NCI-H69 (cell line): ENCODE data around the gene KIFAP3.
"Not testable (repeated sequence)": the region's sequence is repeated elsewhere in the genome, so short reads cannot be mapped to it uniquely, and the experiment has no call there.

Experiments used
- DNase-seq: peaks from one replicate; lab custom pipeline; 2025; lab: John Stamatoyannopoulos, UW

Gene KIFAP3

GRCh38 chr1:169886931-169887330 is 187.6 kb downstream of the KIFAP3 start:
- no peak for DNase-seq

DNA sequence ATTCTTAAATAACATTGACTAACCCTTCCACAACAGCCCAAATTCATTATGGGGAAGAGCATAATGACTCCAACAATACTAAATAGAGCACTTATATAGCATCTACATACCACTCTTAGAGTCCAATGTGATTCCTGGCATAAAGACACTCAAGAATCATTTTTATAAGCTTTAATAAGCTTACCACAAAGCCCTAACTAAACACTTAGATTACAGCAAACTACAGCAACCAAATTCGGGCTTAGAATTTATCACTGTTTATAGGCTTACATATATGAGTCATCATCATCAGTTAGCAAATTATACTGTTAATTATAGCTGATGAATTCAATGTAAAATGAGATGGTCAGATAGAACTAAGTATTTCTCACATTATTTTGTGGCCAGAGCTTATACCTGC is 188.1 kb downstream of the KIFAP3 start:
- no peak for DNase-seq

- DNase-seq: no peak
Measured at GRCh38 chr1:169885207-169885606, 189.3 kb downstream of the KIFAP3 start.

DNA sequence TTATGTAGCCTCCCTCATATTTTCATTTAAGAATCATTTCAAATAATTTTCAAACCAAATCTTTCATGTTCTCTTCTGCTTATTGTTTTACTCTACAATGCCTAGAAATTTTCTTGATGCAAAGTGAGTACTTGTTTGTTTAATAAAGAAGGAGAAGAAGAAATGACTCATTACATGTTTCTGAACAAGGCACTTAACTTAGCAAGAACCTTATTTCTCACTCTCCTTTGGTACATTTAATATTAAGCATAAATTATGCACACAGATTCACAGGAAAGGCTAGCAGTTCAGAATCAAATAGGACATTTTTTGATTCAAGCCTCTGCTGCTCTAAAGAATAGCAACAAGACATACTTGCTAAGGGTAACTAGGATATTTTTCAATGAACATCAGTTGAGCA is 189.9 kb downstream of the KIFAP3 start:
- no peak for DNase-seq

GRCh38 chr1:169882039-169882511 is 192.4 kb downstream of the KIFAP3 start:
- no peak for DNase-seq

- DNase-seq: no peak
Measured at GRCh38 chr1:169879034-169879840, 195.3 kb downstream of the KIFAP3 start.

DNA sequence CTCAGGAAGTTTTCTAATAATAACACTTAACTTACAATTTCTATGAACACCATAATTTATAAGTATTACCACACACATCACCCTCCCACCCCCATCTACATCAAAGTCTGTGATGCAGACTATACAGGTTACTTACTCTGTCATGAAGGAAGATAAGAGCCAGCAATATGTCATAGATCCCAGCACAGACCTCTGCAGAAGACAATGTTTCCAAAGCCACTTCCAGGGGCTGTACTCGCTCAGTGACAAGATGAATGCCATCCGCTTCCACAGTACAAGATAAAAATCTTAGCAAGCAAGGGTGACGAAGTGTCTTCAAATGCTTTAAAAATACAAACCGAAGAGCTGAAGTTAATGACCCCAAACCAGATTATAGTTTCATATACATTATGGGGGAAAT is 196.0 kb downstream of the KIFAP3 start:
- no peak for DNase-seq

- DNase-seq: no peak
Measured at GRCh38 chr1:169877800-169878491, 196.5 kb downstream of the KIFAP3 start.

DNA sequence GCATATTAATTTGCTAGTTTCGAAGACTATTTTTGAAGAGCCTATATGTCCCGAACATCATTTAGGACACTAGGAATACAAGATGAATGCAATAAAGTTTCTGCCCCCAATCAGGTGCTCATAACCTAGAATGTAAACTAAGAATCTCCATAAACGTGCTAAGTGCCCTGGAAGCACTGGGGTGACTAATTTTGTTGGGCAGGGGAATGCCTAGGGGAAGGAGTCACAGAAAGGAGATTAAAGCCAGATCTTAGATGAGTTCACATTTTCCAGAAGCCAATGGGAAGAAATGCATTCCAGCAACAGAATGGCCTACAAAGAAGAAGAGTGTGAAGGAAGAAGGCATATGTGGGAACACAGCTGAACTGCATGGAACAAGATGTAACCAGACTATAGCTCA is 200.3 kb downstream of the KIFAP3 start:
- DNase-seq: no peak

GRCh38 chr1:169873582-169874199 is 200.8 kb downstream of the KIFAP3 start:
- DNase-seq: no peak

DNA sequence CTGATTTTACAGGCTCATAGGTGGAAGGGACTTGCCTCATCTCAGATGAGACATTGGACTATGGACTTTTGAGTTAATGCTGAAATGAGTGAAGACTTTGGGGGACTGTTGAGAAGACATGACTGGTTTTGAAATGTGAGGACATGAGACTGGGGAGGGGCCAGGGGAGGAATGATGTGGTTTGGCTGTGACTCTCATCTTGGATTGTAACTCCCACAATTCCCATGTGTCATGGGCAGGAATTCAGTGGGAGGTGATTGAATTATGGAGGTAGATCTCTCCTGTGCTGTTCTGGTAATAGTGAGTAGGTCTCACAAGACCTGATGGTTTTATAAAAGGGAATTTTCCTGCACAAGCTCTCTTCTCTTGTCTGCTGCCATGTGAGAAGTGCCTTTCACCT is 201.6 kb downstream of the KIFAP3 start:
- DNase-seq: no peak

DNA sequence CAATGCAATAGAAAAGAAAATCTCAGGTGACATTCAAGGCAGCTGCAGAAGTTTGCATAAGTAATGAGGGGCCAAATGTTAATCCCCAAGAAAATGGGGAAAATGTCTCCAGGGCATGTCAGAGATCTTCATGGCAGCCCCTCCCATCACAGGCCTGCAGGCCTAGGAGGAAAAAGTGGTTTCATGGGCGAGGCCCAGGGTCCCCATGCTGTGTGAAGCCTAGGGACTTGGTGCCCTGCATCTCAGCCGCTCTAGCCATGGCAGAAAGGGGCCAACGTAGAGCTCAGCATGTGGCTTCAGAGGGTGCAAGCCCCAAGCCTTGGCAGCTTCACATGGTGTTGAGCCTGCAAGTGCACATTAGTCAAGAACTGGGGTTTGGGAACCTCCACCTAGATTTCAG is 202.5 kb downstream of the KIFAP3 start:
- DNase-seq: not testable (repeated sequence)
